K562 (cell line): ENCODE data around the gene RARRES2. TPM values are rescaled to one million over a fixed set of nuclear protein-coding genes. Genes with fewer than 3 reads are reported as not detected.

Source experiments
- BRD9 ChIP-seq: fragments of 450-650 bp; IDR thresholded peaks from 2 replicates; pipeline ENCODE4 v1.6.1; 2018; ENCODE audit warnings: low read depth; ENCODE audit not compliant: partially characterized antibody
- CBX3 ChIP-seq, 2 experiments: IDR thresholded peaks; 1 replicate in 1 of 2; 2 replicates in 1 of 2; pipeline ENCODE4 v1.6.1; 2012; ENCODE audit warnings: inconsistent platforms in 2 of 2, low read length in 2 of 2, borderline replicate concordance in 1 of 2, control low read depth in 1 of 2
- DMBX1 ChIP-seq: fragments of 250-450 bp; sonication (Bioruptor Pico); IDR thresholded peaks from 2 replicates; pipeline ENCODE4 v1.8.0; 2022; ENCODE audit warnings: inconsistent platforms, mild to moderate bottlenecking, moderate library complexity, borderline replicate concordance
- ELF2 ChIP-seq: fragments of 250-450 bp; sonication (Bioruptor Pico); IDR thresholded peaks from 2 replicates; pipeline ENCODE4 v1.5.0; 2021; ENCODE audit warnings: mild to moderate bottlenecking
- GABPB2 ChIP-seq: fragments of 250-450 bp; sonication (Bioruptor Pico); conservative IDR thresholded peaks from 2 replicates; pipeline ENCODE4 v1.5.1; 2021; ENCODE audit warnings: mild to moderate bottlenecking
- HMBOX1 ChIP-seq: sonication (generic); IDR thresholded peaks from 2 replicates; pipeline ENCODE4 v1.6.1; 2016
- IFI16 ChIP-seq: fragments of 250-450 bp; sonication (Bioruptor Pico); IDR thresholded peaks from 2 replicates; pipeline ENCODE4 v2.1.2; 2022; ENCODE audit warnings: mild to moderate bottlenecking, inconsistent platforms
- KDM2B ChIP-seq: fragments of 250-450 bp; sonication (Bioruptor Pico); IDR thresholded peaks from 2 replicates; pipeline ENCODE4 v1.8.0; 2021; ENCODE audit warnings: mild to moderate bottlenecking, moderate library complexity
- KDM5B ChIP-seq: fragments of 200-600 bp; sonication (generic); IDR thresholded peaks from 2 replicates; pipeline ENCODE4 v1.6.1; 2012; ENCODE audit warnings: low read depth, mild to moderate bottlenecking, moderate library complexity, low read length, control low read depth, inconsistent platforms; ENCODE audit not compliant: insufficient replicate concordance
- KLF13 ChIP-seq: fragments of 450-650 bp; IDR thresholded peaks from 2 replicates; pipeline ENCODE4 v1.6.1; 2016; ENCODE audit warnings: missing genetic modification characterization, low read depth, mild to moderate bottlenecking, missing compliant biosample characterization, moderate library complexity, borderline replicate concordance
- MXD1 ChIP-seq: fragments of 250-450 bp; sonication (Bioruptor Pico); IDR thresholded peaks from 2 replicates; pipeline ENCODE4 v1.8.0; 2021; ENCODE audit warnings: borderline replicate concordance, mild to moderate bottlenecking, moderate library complexity; ENCODE audit not compliant: poor library complexity, severe bottlenecking
- NEUROD1 ChIP-seq: fragments of 150-350 bp; IDR thresholded peaks from 2 replicates; pipeline ENCODE4 v1.6.1; 2014; ENCODE audit warnings: borderline replicate concordance, low read length, low read depth; ENCODE audit not compliant: partially characterized antibody
- NFE2 ChIP-seq: IDR thresholded peaks from 2 replicates; pipeline ENCODE4 v1.6.1; 2014; ENCODE audit warnings: antibody characterized with exemption, low read depth
- PHB ChIP-seq: fragments of 250-450 bp; sonication (Bioruptor Pico); IDR thresholded peaks from 2 replicates; pipeline ENCODE4 v1.5.0; 2021
- PTTG1 ChIP-seq: fragments of 450-650 bp; IDR thresholded peaks from 2 replicates; pipeline ENCODE4 v1.6.1; 2016; ENCODE audit warnings: low read depth, mild to moderate bottlenecking, missing genetic modification characterization, missing compliant biosample characterization
- RBM15 ChIP-seq: fragments of 200-400 bp; formaldehyde crosslinking; IDR thresholded peaks from 2 replicates; pipeline ENCODE4 v1.6.1; 2018; ENCODE audit warnings: mild to moderate bottlenecking, low read length, moderate library complexity; ENCODE audit not compliant: insufficient read depth
- RFX5 ChIP-seq: IDR thresholded peaks from 2 replicates; pipeline ENCODE4 v1.6.1; 2011; ENCODE audit warnings: low read depth, mild to moderate bottlenecking, improper control_type of control experiment, low read length
- SMAD4 ChIP-seq: fragments of 250-450 bp; sonication (Bioruptor Pico); conservative IDR thresholded peaks from 2 replicates; pipeline ENCODE4 v1.8.0; 2021; ENCODE audit warnings: inconsistent platforms, mild to moderate bottlenecking, moderate library complexity
- SRF ChIP-seq, 2 experiments: fragments of 250-450, 450-650 bp in 1 of 2; sonication (Bioruptor Pico) in 1 of 2; sonication (generic) in 1 of 2; formaldehyde crosslinking; IDR thresholded peaks; 2 replicates each; pipeline versions ENCODE4 v1.5.0 to v1.5.1; 2020 to 2022; ENCODE audit warnings: mild to moderate bottlenecking in 1 of 2, missing genetic modification reagents in 1 of 2
- THRB ChIP-seq: fragments of 450-650 bp; formaldehyde crosslinking; conservative IDR thresholded peaks from 2 replicates; pipeline ENCODE4 v1.4.0; 2022; ENCODE audit warnings: mild to moderate bottlenecking, missing genetic modification characterization
- ZNF408 ChIP-seq: fragments of 250-450 bp; sonication (Bioruptor Pico); IDR thresholded peaks from 2 replicates; pipeline ENCODE4 v1.4.0; 2020; ENCODE audit warnings: low read depth, mild to moderate bottlenecking, moderate library complexity
- ZNF431 ChIP-seq: sonication (generic); formaldehyde crosslinking; IDR thresholded peaks from 2 replicates; pipeline ENCODE4 v1.8.0; 2022; ENCODE audit warnings: mild to moderate bottlenecking, missing genetic modification reagents
- ZNF668 ChIP-seq: fragments of 250-450 bp; sonication (Bioruptor Pico); IDR thresholded peaks from 2 replicates; pipeline ENCODE4 v1.8.0; 2022; ENCODE audit warnings: mild to moderate bottlenecking, inconsistent platforms
- ZNF766 ChIP-seq: fragments of 200-800 bp; sonication (Bioruptor generic); conservative IDR thresholded peaks from 2 replicates; pipeline ENCODE4 v1.6.1; 2016; ENCODE audit warnings: missing genetic modification characterization, missing compliant biosample characterization
- ZZZ3 ChIP-seq: fragments of 450-650 bp; IDR thresholded peaks from 2 replicates; pipeline ENCODE4 v1.6.1; 2016; ENCODE audit warnings: antibody characterized with exemption, mild to moderate bottlenecking, moderate library complexity
- polyA plus RNA-seq, 8 experiments: library from polyadenylated mRNA; depleted of rRNA in 4 of 8; stranded (reverse) in 5 of 8; unstranded in 3 of 8; fragments of >200 nt; fragmentation: Nextera tagmentation in 2 of 8; fragmentation: Illumina TruSeq in 1 of 8; extraction: Ambion mirVana in 2 of 8; extraction: Trizol in 1 of 8; gene quantifications; 2 replicates each; pipeline versions ENCODE4 v1.2.1 to v1.2.3, GENCODE V29; 2011 to 2014; ENCODE audit warnings: inconsistent platforms in 1 of 8, missing spikeins in 1 of 8
- total RNA-seq, 7 experiments: library from RNA; depleted of rRNA in 6 of 7; stranded (reverse); fragments of >200 nt in 6 of 7; fragmentation: Illumina TruSeq in 2 of 7; extraction: Trizol in 2 of 7; gene quantifications; 2 replicates each; pipeline versions ENCODE4 v1.2.1 to v1.2.3, GENCODE V29; 2011 to 2021; ENCODE audit warnings: low replicate concordance in 1 of 7

RARRES2 gene
- total and polyA plus RNA-seq, 9 of the 15 experiments (the other 6 are each of a cell fraction or from before 2014, with no cell fraction given) = 0.11 to 1.7 (median 0.23) TPM; not detected in 6

- peak; percentile 93 for TF ChIP-seq SMAD4 (CRISPR knock-in tag)
- TF ChIP-seq BRD9 = no peak
- TF ChIP-seq IFI16 = peak; percentile 72; the same call in 1 of the 2 replicates
- no peak; the same call in 1 of the 2 replicates for TF ChIP-seq ZNF766 (CRISPR knock-in tag)
- TF ChIP-seq RFX5 = no peak
- peak; percentile 93; the same call in 1 of the 2 replicates for TF ChIP-seq DMBX1 (CRISPR knock-in tag)
- peak; percentile 75; the same call in 1 of the 2 replicates for TF ChIP-seq HMBOX1
- no peak for TF ChIP-seq THRB (CRISPR knock-in tag)
- TF ChIP-seq SRF (CRISPR knock-in tag; IDR thresholded peaks at IDR 0.05) = peak in 1 of 2 experiments; percentile 97; a peak in 2 of 4 replicates
- peak; percentile 81 for TF ChIP-seq KDM5B
- no peak for TF ChIP-seq ZZZ3
- no peak for TF ChIP-seq MXD1 (CRISPR knock-in tag)
- peak; percentile 89 for TF ChIP-seq PTTG1 (tag)
- TF ChIP-seq NFE2 = 0 out of 2 replicates have a peak, but pooled peaks have one; percentile 1
- 0 out of 2 replicates have a peak, but pooled peaks have one; percentile 61 for TF ChIP-seq GABPB2 (CRISPR knock-in tag)
- peak; percentile 70 for TF ChIP-seq ELF2 (CRISPR knock-in tag)
- no peak for TF ChIP-seq RBM15
- 0 out of 2 replicates have a peak, but pooled peaks have one; percentile 23 for TF ChIP-seq KLF13
- 0 out of 2 replicates have a peak, but pooled peaks have one; percentile 35 for TF ChIP-seq ZNF431 (CRISPR knock-in tag)
- TF ChIP-seq ZNF408 (CRISPR knock-in tag) = no peak
- 0 out of 3 replicates have a peak, but pooled peaks of 1 of the 2 experiments have one; percentile 8 for TF ChIP-seq CBX3 (IDR thresholded peaks at IDR 0.05; ENCODE audit: borderline replicate concordance in 1 of 2, low read length in 2 of 2)
- peak; percentile 94 for TF ChIP-seq ZNF668
- TF ChIP-seq NEUROD1 = peak; percentile 10
- 0 out of 2 replicates have a peak, but pooled peaks have one; percentile 7 for TF ChIP-seq PHB (CRISPR knock-in tag)
- TF ChIP-seq KDM2B (CRISPR knock-in tag) = peak; percentile 42; the same call in 1 of the 2 replicates
These were observed 19.2 kb downstream of the RARRES2 start (continued) for GRCh38 chr7:150322114-150322832.
